ENCODE data around the gene ADAMTS9.

GRCh38 chr3:64667887-64668581 is 19.8 kb downstream of the ADAMTS9 start:
- TF ChIP-seq ZNF235 (CRISPR knock-in tag; IDR thresholded peaks at IDR 0.05; ENCODE audit: borderline replicate concordance): no peak
- TF ChIP-seq MXD3 (CRISPR knock-in tag; IDR thresholded peaks at IDR 0.05): no peak
- TF ChIP-seq SETDB1 (CRISPR knock-in tag; IDR thresholded peaks at IDR 0.05; ENCODE audit: borderline replicate concordance): no peak
- no peak for TF ChIP-seq EP300 (IDR thresholded peaks at IDR 0.05; ENCODE audit: low read depth in 2 of 2, low read length in 2 of 2)
- no peak for TF ChIP-seq EP300 (CRISPR knock-in tag; IDR thresholded peaks at IDR 0.05; ENCODE audit: borderline replicate concordance)
- no peak for TF ChIP-seq ZBTB7A (CRISPR knock-in tag; IDR thresholded peaks at IDR 0.05)
- no peak for TF ChIP-seq RARA (CRISPR knock-in tag; IDR thresholded peaks at IDR 0.05)
- TF ChIP-seq TRIM24 (CRISPR knock-in tag; IDR thresholded peaks at IDR 0.05): no peak
- TF ChIP-seq POLR2G (IDR thresholded peaks at IDR 0.05; ENCODE audit: low read depth, low read length): no peak
- TF ChIP-seq ZNF660 (CRISPR knock-in tag; IDR thresholded peaks at IDR 0.05; ENCODE audit: borderline replicate concordance, low read depth): no peak
- no peak for TF ChIP-seq ZBTB2 (CRISPR knock-in tag; IDR thresholded peaks at IDR 0.05; ENCODE audit: low read depth)
